Measurements from ENCODE around the gene PSMG4.

Gene PSMG4, protein sequence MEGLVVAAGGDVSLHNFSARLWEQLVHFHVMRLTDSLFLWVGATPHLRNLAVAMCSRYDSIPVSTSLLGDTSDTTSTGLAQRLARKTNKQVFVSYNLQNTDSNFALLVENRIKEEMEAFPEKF

DNA sequence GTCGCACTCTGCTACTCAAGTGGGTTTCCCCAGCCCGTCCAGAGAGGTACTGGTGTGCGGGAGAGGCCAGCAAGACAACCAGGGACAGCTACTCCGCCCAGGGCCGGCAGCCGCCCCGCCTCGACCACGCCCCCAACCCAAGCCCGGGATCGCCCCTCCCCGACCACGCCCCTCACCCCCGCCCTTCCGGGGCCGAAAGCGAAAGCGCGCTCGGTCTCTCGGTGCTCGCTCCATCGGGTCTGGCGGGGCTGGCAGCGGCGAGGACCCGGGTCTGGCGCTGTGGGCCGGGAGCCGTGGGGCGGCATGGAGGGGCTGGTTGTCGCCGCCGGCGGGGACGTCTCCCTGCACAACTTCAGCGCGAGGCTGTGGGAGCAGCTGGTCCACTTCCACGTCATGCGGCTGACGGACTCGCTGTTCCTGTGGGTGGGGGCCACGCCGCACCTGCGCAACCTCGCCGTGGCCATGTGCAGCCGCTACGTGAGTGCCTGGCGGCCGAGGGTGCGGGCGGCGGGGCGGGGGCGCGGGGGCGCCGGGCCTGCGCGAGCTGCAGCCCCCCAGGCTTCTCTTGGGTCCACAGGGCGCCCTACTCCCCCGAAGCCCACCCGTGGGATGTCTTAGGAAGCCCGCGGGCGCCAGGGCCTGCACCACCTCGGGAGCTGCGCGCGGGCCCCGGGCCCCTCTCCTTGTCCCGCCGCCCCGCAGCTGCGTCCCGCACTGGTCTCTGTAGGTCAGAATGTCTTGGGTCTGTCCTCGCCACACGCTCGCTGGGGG lies at the start of gene PSMG4:
PSMG4 (plus strand) TSS at position 228 of the 771 bp plus-strand sequence; CDS start at position 304, 76 bp downstream.
- DNase-seq = peak; percentile 97

DNA sequence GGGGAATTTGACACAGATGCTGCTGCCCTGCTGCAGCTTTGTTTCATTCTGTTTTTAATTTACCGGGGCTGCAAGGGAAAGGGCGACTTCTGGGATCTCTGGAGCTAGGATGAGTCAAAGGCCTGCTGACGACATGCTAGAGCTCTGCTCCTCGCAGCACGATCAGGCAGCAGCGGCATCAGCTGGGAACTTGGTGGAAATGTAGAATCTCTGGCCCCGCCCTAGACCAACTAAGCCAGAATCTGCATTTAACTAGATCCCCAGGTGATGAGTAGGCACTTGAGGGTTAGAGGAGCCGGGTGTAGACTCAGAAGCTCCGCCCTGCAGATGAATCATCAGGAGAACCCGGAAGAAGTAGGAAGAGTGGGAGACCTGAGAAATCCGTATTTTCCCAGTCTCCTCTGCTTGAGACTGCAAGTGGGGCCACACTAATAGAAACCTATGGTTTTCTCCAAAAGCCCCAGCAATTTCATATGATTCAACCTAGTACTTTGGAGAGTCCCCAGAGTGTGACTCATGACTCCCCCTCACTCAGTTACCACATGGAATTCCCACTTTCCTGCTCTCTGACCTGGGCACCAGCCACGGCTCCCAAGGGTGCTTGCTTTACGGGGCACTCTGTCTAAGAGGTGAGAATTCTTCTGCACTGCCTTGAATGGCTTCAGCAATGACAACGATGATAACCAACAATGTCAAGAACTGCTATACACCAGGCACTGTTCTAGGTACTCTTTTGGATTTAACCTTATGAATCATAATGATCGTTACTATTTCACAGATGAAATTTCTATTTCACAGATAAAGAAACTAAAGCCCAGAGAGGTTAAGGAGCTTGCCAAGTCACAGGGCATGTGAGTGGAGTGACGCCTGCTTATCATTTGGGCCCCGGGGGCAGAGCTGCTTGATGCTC lies 49.4 kb upstream of the PSMG4 start:
- DNase-seq = peak; percentile 70

DNA sequence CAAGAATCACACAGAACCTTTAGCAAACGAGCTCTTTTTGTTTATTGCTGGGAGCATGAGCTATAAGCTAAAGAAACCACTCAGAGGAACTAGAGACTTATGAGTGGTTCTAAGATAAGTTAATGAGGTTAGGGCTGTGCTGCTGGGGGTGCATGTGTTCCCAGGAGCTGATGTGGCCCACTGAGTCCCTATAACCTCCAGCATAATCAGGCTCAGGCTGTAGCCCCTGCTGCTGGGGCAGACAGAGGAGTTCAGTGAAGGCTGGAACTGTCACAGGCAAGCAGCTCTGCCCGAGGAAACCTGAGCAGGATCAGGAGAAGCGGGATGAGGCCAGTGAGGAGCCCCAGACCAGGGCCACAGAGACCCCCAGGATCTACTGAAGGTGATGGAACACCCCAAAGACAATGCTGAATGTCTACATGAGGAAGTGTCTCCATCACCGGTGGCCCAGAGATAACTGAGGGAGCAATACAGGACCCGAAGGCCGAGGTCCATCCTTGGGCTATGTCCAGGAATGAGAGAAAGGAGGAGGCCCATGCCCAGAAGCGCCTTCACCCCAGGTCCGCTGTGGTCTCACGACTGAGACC lies 48.6 kb upstream of the PSMG4 start:
- no peak for DNase-seq

DNA sequence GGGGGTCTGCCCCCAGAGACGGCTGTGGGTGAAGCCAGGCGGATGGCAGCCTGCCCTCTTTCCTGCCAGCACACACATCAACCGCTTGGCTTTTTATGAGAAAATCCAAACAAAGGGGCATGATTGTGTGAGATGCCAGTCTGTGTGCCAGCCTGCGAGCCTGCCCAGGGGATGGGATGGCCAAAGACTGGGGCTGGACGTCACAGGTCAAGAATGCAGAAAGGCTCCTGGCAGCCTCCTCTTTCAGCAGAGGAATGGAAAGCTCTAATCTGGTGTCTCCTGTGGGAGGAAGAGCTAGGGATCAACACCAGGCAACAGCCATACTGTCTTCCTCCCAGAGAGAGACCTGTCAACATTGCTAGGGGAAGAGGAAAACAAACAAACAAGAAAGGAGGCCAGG lies 47.1 kb upstream of the PSMG4 start:
- DNase-seq = no peak

DNA sequence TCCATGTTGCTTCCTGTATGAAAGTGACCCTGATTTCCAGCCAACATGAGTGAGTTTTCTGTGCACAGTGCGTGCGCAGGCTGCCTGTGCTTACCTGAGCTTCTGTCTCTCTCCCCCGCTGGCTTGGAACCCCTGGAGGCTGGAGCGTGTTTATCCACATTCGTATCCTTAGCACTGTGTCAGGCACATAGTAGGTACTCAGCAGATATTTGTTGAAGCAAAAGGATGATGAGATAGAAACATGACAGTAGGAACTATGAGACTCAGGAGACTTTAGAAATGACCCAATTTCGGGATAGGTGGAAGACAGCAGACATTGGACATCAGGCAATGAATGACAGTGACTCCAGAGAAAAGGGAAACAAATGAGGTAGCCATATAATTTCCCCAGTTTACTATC lies 46.5 kb upstream of the PSMG4 start:
- DNase-seq = no peak

DNA sequence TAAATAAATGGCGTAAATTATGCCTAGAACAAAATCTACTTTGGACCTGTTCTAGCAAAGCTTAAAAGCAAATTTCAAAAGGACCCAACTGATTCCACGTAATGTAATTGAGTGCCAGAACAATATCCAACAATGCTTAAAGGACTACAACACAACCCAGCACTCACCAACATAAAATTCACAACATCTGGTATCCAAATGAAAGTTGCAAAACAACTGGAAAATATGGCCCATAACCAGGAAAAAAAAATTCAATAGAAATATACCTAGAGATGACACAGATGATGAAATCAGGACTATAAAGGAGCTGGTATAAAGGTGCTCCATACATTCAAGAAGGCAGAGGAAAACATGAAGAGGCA lies 45.4 kb upstream of the PSMG4 start:
- no peak for DNase-seq

DNA sequence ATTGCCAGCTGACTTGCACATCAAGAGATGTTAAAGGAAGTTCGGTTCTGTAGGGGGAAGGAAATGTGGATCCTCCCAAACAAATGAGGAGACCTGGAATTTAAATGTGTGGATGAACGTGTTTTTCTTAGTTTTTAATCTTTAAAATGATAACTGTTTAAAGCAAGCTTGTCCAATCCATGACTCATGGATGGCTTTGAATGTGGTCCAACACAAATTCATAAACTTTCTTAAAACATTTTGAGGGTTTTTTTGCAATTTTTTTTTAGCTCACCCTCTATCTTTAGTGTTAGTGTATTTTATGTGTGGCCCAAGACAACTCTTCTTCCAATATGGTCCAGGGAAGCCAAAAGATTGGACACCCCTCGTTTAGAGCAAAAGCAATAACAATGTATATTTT lies 43.8 kb upstream of the PSMG4 start:
- no peak for DNase-seq

DNA sequence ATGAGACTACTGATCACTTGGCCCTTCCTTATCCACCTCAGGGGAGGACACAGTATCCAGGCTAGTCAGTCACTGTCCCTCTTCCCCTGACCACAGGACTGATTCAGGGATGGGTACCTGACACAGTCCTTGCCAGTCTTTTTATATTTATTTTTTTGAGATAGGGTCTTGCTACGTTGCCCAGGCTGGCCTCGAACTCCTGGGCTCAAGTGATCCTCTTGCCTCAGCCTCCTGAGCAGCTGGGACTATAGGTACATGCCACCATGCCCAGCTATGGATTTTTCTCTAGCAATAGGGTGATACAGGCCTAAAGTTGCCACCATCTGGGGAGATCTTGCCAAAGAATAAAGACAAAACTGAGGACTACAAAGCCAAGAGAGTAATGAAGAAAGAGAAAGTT lies 41.5 kb upstream of the PSMG4 start:
- no peak for DNase-seq

DNA sequence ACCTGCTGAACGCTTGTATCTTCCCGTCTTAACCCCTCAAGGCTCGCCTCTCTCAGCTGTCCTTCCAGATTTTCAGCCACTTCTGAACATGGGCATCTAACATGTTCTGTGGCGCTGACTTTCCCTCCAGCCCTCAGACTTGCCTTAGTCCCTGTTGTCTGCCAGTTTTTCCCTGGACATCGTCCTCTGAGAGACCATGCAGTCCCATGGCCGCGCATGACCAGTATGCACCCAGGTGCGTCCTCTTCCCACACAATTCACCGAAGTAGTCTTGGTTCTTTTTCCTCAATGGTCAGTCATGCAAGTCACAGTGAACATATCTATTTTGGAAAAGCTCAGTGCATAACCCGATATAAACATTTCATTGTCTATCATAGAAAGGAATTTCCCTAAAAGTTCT lies 40.5 kb upstream of the PSMG4 start:
- no peak for DNase-seq

DNA sequence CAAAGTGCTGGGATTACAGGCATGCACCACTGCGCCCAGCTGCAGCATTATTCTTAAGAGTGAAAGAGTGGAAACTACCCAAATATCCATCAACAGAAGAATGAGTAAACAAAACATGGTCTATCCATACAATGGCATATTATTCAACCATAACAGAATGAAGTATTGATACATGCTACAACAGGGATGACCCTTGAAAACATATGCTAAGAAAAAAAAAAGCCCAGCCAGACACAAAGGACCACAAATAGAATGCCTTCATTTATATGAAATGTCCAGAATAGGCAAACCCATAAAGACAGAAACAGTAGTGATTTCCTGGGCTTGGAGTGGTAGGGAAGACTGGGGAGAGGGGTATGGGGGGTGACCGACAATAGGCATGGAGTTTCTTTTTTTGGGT lies 38.4 kb upstream of the PSMG4 start:
- DNase-seq = no peak

DNA sequence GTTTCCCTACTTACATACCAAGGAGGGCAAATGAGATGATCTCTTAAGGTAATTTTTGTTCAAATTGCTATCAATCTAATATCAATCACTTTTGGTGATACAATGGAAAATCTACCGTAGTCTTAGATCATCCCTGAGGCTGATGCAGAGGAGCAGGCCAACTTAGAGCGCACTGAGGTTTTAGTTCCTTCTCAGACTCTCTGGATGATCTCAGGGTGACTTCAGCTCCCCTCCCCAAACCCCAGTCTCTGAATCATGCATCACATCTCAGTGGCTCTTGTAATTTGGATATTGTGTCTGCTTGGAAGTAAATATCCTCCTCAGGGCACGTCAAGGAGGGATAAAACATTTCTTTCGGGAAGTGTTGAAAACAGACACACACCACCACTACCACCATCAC lies 37.2 kb upstream of the PSMG4 start:
- DNase-seq = peak; percentile 46

DNA sequence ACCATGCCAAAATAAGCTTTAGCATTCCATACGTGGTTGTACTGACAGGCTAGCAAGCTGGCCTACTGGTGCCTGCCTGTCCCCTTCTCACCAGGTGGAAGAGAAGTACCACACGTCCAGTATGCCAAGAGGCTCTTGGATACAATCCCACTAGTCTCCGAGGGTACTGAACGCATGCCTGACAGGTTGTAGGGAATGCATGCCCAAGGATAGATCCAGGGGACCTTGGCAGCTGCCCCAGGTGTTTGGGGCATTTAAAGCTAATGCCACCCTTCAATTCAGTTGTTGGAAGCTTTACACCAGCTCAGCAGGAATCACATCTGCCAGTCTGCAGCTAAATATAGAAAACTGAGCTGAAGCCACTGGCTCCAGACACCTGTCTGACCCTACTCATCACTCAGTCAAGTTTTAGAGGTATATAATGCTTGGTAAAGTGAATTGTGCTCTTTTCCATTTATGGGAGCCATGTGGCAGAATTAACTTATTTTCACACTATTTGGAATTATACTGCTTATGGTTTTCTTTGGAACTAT lies 36.2 kb upstream of the PSMG4 start:
- DNase-seq = no peak

DNA sequence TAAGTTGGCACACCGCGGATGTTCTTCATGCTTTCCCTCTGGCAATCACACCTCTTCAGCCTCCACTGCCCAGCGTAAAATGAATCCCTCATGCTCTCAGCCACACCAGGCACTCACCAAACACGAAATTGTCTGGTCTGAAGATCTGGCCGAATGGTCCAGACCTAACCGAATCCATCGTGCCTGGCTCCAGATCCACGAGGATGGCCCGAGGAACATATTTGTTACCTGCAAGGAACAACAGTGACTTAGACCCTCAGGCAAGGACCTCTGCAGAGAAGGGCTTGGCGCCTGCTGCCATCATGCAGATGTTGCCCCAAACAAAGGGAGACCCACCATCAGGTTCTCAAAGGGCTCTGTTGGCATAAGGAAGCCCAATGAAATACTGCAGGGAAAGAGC lies 32.7 kb upstream of the PSMG4 start:
- no peak for DNase-seq

DNA sequence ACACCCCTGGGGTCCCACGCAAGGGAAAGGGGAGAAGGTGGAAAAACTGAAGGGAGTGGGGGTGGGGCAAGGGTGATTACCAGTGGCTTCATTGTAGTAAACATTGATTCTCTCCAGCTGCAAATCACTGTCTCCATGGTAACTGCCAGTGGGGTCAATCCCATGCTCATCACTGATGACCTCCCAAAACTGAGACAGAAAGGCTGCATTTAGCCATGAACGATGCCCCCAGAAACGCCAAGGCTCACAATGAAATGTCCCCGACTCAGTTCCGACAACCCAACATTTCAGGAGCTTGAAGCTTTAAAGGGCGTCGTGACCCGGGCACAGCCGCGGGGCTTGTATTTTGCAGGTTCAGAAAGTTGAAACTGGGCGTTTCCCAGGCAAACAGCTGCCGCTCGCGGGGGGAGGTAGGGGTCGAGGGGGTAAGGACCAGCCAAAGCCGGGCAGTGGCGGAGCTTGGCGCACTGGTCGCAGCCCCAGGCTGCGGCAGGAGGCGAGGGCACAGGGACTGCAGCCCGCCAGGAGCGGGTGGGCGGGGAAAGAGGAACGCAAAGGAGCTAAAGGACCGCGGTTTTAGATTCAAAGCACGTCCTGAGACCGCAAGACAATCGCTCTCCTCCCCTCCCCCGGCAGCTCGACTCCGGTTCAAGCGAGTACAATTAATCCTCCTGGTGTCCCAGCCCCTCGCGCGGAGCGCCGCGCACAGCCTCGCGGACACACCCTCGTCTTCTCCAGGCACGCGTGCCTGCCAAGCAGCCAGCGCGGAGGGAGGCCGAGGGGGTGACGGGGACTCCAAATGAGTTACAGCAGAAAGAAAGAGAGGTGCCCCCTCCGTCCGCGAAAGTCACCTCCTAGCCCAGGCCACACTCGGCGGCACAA lies 32.0 kb upstream of the PSMG4 start:
- DNase-seq = peak; percentile 42

DNA sequence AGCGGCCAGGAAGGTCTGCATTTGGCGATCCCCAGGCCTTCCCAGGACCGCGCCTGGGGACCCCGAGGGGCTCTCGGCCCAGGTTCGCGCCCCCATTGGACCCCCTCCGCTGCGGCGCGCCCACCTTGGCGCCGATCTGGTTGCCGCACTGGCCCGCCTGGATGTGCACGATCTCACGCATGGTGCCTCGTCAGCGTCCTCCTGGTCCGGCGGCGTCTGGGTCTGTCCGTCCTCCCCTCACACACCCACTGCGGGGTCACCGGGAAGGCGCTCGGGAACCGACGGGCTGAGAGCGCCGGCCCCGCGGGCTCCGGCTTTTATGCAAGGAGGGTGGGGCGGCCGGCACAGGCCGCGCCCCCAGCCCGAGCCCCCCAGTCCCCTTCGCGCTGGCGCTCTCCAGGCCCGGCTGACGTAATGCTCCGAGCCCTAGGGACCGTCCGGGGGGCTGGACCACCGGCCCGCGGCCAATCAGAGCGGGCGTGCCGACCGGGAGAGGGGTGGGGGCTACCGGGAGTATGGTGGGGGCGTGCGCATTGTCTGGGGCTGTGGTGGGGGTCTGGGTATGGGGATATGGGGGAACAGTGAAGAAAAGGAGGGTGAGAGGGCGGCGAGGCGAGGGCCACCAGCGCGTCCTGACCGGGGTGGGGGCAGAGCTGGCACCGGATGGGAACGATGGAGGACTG lies 31.2 kb upstream of the PSMG4 start, which contains the start of gene TUBB2B:
TUBB2B (minus strand) TSS at position 291 of the 683 bp plus-strand sequence; CDS start at position 181, 110 bp downstream.
- no peak for DNase-seq

DNA sequence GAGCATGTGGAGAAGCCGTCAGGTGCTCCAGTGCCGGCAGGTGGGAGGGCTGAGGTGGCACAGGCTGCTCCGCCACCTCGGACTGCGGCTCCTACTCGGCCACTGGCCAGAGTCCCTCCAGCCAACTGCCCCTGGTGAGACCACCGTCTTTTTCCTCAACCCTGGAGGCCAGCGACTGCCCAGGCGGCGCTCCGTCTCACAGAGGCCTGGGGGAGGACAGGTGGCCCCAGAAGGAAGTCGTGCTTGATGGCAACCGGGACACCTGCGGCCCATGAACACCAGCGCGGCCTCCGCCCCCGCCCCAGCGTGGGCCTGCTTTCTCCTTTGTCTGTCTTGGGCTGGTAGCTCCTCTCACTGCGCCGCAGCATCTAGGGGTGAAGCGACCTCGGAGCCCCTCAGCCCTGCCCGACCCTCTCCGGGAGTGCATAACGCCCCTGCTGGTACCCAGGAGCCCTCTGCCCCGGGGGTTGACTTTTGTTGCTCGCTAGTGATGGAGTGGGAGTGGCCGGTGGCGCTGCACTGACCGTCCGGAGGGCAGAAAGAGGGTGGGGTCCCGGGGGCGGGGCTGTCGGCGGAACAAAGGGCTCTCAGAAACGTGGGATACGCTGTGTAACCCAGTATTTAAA lies 30.6 kb upstream of the PSMG4 start:
- no peak for DNase-seq

DNA sequence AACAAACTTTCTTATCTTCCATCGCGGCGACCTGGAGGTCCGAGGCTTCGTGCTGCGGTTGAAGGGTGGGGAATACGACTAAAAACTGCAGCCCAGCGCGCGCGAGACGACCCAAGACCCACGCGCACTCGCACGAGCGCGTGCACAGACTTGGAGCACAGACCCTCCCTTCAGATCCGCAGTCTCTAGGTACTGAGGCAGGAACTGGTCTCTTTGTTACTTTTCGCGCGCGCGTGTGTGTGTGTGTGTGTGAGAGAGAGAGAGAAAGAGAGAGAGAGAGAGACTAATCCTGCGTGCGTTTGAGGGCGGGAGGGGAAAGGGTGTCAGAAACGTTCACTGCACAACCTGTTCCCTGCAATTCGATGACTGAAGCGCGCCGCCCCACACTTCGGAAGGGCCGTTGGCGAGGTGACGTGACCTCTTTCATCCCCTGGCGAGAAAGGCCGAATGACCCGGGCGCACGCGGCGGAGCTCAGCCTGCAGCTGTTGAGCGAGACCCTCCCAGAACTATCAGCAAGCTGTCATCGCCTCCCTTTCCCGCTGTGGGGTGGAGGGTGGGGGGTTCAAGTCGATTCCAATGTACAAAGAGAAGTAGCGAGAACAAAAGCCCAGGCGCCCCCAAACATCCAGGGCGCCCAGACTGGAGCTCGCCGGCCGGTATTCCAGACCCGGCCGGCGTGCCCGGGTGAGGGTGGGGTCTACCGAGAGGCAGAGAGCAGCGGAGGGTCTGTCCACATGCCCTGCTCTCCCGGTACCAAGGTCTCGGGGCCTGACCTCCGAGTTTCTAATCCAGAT lies 29.8 kb upstream of the PSMG4 start:
- no peak for DNase-seq

DNA sequence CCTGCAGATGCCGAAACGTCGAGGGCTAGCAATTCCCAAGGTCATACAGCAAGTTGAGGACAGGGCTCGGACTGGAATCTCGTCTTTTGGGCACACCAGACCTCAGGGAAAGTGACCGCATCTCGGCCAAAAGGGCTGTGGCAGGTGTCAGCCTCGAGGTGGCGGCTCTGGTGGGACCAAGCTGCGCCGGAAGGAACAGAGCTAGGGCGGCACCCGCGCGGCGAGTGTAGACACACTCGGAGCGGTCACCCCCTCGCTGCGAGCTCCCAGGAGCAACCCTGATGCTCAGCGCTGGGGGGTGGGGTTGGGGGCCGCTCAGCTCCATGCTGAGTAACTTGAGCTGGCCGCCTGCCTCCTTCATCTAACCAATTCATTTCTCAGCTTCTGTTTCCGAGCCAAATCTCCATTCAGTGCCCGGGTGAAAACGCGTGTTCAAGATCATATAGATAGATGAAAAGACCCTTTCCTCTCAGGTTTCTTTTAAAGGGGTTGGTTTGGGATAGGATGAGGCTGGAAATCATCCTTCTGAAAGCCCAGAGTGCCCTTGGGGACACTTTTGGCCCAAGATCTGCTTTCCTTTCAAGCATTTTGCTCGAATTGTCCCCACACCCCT lies 29.1 kb upstream of the PSMG4 start:
- DNase-seq = no peak

DNA sequence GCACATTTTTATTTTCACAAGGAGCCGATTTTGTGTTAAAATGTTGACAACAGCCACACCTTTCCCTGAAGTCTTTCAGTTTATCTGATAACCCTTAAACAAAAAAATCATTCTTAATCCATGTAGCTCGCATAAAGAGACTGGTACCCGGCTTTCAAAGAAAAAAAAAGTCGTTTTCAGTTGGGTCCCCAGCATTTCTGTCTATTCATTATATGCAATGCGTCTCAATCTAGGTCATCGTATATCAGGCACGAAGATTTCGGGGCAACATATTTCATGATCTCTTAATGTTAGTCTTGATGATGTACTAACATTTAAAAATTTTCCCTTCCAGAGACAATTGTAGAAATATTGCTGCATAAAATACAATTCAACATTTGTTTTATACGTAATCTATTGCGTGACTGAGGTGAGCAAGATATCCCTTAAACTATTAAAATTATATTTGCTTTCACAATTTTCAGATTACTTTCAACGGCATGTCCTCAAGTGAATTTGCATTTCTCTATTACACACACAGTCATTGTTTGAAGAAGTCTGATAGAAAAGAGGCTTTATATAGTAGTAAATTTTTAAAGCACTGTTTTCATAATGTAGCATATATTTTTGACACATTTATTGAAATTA lies 28.4 kb upstream of the PSMG4 start:
- DNase-seq = no peak
